GM19452 (cell line): ENCODE data around the gene BCAS4.
"Not testable (repeated sequence)": the region's sequence is repeated elsewhere in the genome, so short reads cannot be mapped to it uniquely, and the experiment has no call there.

Experiments used
- ATAC-seq: cut with Tn5 transposase; IDR thresholded peaks from one replicate; pipeline ENCODE4 v1.9.1; 2021; ENCODE audit not compliant: unreplicated experiment

Gene BCAS4

GRCh38 chr20:50874111-50874757, 79.4 kb downstream of the BCAS4 start:
- ATAC-seq, result no peak

GRCh38 chr20:50874758-50875665, 80.2 kb downstream of the BCAS4 start:
- no peak for ATAC-seq

GRCh38 chr20:50876063-50876685, 81.3 kb downstream of the BCAS4 start:
- no peak for ATAC-seq

- no peak for ATAC-seq
These were observed 82.0 kb downstream of the BCAS4 start for GRCh38 chr20:50876816-50877215.

GRCh38 chr20:50877232-50877743, 82.4 kb downstream of the BCAS4 start:
- no peak for ATAC-seq

- ATAC-seq, result no peak
These were observed 85.0 kb downstream of the BCAS4 start for GRCh38 chr20:50879649-50880550.

GRCh38 chr20:50881759-50882424, 87.0 kb downstream of the BCAS4 start:
- not testable (repeated sequence) for ATAC-seq

- ATAC-seq, result no peak
These were observed 89.0 kb downstream of the BCAS4 start for GRCh38 chr20:50883856-50884255.

- ATAC-seq, result no peak
These were observed 90.2 kb downstream of the BCAS4 start for GRCh38 chr20:50885068-50885467.

GRCh38 chr20:50885781-50886180, 90.9 kb downstream of the BCAS4 start:
- no peak for ATAC-seq

GRCh38 chr20:50886184-50886790, 91.4 kb downstream of the BCAS4 start:
- ATAC-seq, result no peak

- ATAC-seq, result no peak
These were observed 92.7 kb downstream of the BCAS4 start for GRCh38 chr20:50887576-50887975.

- ATAC-seq, result no peak
These were observed 96.3 kb downstream of the BCAS4 start for GRCh38 chr20:50891138-50891537.

GRCh38 chr20:50892394-50892793, 97.5 kb downstream of the BCAS4 start:
- ATAC-seq, result no peak

- no peak for ATAC-seq
These were observed 98.8 kb downstream of the BCAS4 start for GRCh38 chr20:50893620-50894019.

- ATAC-seq, result no peak
These were observed 100.4 kb downstream of the BCAS4 start for GRCh38 chr20:50895111-50895830.

- no peak for ATAC-seq
These were observed 103.6 kb downstream of the BCAS4 start for GRCh38 chr20:50898475-50898874.

- ATAC-seq, result no peak
These were observed 105.4 kb downstream of the BCAS4 start for GRCh38 chr20:50900261-50900660.

- no peak for ATAC-seq
These were observed 106.4 kb downstream of the BCAS4 start for GRCh38 chr20:50901301-50901700.
